HG02610 (cell line): ENCODE data around the gene ST8SIA5.

Experiments
- ATAC-seq: cut with Tn5 transposase; IDR thresholded peaks from one replicate; pipeline ENCODE4 v1.9.1; 2021; ENCODE audit warnings: mild to moderate bottlenecking, moderate library complexity; ENCODE audit not compliant: unreplicated experiment

Gene ST8SIA5

DNA sequence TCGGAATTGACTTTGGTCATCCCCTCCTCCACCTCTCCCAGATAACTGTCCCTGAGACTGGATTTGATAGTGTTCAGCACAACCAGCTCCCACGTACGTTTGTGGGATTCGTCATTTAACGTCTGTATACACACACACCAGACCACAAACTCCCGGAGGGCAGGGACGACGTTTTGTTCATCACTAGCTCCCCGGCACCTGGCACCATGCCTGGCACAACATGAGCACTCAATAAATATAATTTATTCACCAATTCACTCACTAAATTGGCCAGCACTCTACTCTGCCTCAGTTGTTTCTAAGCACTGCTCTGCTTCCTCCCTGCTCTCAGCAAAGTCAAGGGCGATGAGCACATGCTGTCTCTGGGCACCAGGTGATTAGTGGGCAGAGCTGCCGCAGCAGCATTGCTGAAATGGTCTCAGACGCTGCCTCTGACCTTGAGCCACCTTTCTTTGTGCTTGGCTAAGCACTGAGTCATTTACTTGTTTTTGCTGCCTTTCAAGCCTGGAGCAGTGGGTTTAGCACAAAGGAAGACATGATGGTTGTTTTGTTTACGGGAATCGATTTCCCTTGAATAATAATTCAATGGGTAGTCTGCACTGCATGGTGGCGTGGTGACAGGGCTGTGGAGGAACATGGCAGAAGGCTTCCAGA lies 80.5 kb downstream of the ST8SIA5 start:
- no peak for ATAC-seq

GRCh38 chr18:46675112-46675511 lies 81.7 kb downstream of the ST8SIA5 start:
- no peak for ATAC-seq

- ATAC-seq, result no peak
Observed at GRCh38 chr18:46672062-46672970, 84.5 kb downstream of the ST8SIA5 start.

GRCh38 chr18:46668694-46669093 lies 88.2 kb downstream of the ST8SIA5 start:
- no peak for ATAC-seq

- no peak for ATAC-seq
Observed at GRCh38 chr18:46668135-46668534, 88.7 kb downstream of the ST8SIA5 start.

GRCh38 chr18:46663539-46663938 lies 93.3 kb downstream of the ST8SIA5 start:
- ATAC-seq, result no peak

- no peak for ATAC-seq
Observed at GRCh38 chr18:46660957-46661749, 95.7 kb downstream of the ST8SIA5 start.

GRCh38 chr18:46659484-46659883 lies 97.4 kb downstream of the ST8SIA5 start:
- ATAC-seq, result no peak

- ATAC-seq, result no peak
Observed at GRCh38 chr18:46657115-46657955, 99.5 kb downstream of the ST8SIA5 start, which contains the start of gene LOXHD1. Gene LOXHD1 (minus strand): TSS chr18:46657220. CDS start chr18:46657033, 187 bp downstream.

DNA sequence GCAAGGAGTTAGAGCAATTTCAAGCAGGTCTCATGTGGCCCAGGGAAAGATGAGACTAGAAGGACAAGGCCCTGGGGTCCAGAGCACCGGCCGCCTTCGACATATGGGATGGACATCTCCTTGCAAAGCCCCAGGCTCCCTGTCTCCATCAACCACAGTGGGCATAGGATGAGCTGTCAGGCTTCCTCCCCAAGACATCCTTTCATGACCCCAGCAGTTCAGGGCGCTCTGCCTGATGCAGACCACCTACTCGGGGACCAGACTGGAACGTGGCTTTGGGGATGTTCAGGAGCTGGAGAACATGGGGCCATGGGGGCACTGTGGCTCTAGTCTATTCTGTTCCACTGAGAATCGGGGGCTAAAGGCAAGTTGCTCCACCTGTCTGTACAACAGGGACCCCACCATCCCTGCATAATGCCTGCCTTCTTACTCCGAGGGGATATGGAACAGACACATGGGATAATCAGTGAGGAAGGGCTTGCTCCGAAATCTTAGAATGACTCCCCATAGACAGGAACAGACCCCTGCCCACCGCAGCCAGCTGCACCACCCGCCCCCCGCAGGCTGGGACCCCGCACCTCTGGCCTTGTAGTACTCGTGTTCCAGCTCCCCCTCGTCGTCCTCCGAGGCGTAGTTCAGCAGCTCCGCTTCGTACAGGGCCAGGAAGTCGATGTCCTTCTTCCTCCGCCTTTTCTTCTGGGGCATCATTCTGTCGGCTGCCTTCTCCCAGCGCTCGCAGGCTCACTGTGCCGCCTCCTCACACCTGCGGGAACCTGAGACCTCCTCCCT lies 100.3 kb downstream of the ST8SIA5 start:
- no peak for ATAC-seq

GRCh38 chr18:46652372-46652771 lies 104.5 kb downstream of the ST8SIA5 start:
- ATAC-seq, result no peak

GRCh38 chr18:46650681-46651080 lies 106.2 kb downstream of the ST8SIA5 start:
- ATAC-seq, result no peak

DNA sequence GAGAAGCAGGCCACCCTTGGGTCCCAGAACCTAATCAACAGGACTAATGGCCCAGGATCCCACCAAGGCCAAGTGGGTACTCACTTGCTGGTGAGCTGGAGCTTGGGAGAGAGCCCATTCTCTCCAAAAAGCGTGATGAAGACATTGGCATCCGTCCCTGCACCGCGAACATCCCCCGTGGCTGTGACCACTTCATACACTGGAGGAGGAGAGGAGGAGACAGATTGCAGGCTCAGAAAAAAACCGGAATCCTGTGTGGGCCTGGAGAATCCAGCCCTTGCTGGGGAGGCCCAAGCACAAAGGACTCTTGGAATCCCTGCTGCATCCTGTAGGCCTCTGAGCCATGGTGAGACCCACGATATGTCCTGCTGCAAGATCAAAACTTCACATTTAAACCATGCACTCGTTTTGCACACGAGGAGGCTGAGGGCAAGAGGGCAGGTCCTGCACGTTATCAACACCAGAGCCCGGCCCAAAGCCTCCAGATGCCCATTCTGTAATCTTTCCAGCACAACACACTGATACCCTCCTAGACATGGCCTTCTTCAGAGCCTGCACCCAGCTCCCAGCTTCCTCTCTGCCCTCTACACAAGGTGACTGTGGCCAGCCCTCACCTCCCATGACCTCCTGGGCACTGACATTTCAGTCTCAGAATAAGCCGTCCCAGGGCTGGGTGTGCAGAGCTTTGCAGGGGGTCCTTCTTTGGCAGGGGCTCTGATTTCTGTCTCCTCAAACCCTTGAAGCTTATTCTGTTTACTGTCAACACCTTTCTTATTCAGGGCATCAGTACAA lies 107.6 kb downstream of the ST8SIA5 start:
- ATAC-seq, result no peak

- no peak for ATAC-seq
Observed at GRCh38 chr18:46646468-46646867, 110.4 kb downstream of the ST8SIA5 start.

GRCh38 chr18:46642561-46642960 lies 114.3 kb downstream of the ST8SIA5 start:
- ATAC-seq, result no peak

- no peak for ATAC-seq
Observed at GRCh38 chr18:46641917-46642316, 114.9 kb downstream of the ST8SIA5 start.

DNA sequence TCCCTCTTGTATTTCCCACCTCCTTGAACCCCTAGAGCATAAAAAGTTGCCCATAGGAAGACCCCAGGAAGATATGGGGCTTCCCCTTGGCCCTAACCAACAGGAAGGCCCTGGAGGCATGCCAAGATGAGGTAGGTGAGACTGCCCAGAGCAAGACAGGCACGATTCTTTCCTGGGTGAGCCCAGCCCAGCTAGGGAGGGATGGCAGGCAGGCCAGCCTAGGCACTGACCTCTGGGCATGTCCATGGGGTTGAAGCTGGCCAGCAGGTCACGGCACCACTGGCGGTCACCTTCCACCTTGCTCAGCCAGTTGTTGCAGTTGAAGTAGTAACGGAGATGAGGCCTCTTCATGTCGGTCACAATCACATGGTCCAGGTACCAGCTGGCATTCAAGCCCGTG lies 117.5 kb downstream of the ST8SIA5 start:
- ATAC-seq, result no peak

DNA sequence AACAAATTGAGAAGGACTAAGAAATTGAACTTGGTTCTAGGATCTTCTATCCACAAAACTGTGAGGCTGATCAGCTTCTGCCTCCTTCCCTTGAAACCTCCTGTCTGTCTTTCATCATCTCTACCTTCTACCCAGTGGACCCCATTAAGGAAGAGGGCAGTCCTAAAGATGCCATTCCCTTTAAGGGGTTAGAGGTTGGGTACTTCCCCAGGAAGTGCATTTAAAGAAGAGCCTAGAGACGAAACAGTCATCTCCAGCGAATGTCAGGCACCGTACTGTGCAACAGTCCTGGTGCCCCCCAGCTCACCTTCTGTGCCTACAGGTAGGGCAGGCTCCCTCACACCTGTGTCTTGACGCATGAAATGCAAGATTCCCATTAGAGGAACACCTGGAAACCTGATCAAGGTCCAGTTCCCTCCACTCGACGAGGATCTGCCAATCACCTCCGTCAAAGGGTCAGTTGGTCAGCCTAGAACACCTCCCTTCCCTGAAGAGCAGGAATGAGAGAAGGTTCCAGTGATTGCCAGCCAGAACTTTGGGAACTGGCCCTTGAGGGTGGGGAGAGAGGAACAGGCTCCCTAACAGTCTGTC lies 120.7 kb downstream of the ST8SIA5 start:
- ATAC-seq, result no peak
